Stimulated activated CD8-positive, alpha-beta memory T cell treated with anti-CD3 and anti-CD28 coated beads, Interleukin-12 subunit alpha, Interleukin-12 subunit beta, amount 100 ng/mL, for 1 hour (primary cell): ENCODE data around the gene KCNH5.
"Not testable (repeated sequence)": the region's sequence is repeated elsewhere in the genome, so short reads cannot be mapped to it uniquely, and the experiment has no call there.

ENCODE experiments used
- DNase-seq: peaks from one replicate; pipeline ENCODE4 v3.0.0-alpha.2; 2020; ENCODE audit warnings: low read depth

The KCNH5 gene

DNA sequence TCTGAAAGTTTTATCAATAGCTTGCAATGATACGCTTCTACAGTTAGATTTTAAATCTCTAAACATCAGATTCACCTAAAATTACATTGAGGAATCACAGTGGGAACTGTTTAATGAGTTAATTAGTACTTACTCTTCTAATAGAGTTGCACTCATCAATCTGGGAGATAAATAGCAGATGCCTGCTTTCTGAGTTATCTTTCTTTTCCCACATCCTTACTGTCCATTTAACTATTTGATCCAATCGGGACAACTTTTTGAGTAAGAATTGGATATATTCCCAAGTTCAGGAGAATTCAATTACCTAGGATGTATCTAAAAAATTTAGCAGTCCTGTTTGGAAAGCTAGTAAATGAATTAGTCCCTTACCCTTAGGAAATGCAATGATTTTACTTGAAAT lies 162.3 kb downstream of the KCNH5 start:
- no peak for DNase-seq

DNA sequence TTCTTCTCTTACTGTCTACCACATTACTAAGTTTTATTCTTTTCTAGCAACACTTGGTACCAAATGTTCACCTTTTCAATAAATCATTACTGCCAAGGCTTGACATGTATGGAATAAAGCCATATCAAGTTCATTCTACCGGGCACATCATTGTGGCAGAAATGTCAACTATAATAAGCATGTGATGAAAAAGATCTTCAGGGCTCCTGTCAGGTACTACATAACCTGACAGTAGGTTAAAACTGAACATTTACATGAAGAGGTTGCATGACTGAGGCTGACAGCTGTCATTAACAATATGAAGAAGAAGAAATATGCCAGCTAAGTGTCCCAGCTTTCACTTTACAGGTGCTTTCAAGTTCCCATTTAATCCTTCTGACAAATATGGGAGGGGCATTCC lies 178.9 kb downstream of the KCNH5 start:
- DNase-seq = no peak

DNA sequence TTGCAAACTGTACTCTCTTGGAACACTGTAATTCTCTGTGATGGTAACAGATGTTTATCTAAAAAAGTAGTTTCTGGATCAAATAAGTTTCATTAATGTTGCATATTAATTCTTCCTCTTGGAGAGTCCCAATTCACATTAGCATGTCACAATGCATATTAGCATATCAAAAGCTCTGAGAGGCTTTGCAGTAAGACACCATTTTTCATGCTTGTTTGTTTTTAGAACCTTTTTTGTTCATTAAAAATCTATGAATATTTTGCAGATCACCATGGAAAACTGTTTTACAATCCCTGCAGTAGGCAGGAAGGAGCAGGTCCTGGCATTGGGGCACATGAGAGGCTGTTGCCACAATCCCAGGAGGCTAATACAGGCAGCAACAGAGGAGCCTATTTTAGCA lies 180.7 kb downstream of the KCNH5 start:
- DNase-seq = no peak

DNA sequence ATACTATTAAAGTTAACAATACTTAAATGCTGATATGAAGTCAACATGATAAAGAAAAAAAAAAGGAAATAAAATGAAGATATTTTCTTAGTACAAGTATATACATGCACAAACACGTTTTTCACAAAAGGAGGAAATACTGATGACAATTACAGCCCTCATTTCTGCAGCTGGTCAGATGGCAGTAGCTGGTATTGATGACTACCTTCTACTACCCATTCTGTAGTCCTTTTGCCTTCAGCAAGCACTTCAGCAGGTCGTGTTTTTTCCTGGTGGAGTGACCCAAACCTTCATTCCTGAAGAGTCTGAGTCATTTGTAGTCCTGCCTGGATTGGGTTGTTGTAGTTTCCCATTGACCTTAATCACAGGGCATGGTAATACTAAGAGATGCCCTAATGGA lies 187.2 kb downstream of the KCNH5 start:
- not testable (repeated sequence) for DNase-seq

DNA sequence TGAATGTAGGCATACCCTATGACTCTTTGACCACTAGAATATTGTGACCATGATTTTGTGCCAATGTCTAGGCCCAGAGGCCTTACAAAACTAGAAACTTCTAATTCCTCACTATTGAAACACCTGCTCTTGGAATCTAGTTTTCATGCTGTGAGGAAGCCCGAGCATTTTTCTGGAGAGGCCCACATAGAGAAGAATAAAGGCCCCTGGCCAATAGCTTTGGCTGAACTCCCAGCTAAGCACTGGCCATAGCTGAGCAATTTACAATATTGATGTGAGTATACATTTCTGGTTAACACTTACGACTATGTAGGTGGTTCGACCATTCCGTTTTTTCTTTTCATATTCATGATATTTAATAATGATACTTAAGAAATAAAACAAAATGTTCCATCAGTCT lies 190.3 kb downstream of the KCNH5 start:
- no peak for DNase-seq

DNA sequence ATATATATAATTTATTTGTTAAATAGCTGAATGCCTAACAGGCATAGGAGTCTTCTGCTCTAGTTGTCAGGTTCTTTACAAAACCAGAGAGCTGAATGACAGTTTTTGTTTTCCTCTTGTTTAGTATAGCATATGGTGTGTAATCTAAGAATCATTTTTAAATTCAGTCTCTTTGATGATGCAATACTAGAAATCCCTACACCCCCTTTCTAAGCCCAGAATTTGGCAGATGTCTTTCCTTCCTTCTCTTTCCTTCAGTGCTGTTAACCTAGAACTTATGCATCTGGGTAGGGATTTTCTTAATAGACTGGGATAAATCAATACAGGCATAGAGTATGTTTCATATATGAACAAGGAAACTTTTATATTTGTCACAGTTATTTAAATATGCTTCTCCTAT lies 198.1 kb downstream of the KCNH5 start:
- no peak for DNase-seq

DNA sequence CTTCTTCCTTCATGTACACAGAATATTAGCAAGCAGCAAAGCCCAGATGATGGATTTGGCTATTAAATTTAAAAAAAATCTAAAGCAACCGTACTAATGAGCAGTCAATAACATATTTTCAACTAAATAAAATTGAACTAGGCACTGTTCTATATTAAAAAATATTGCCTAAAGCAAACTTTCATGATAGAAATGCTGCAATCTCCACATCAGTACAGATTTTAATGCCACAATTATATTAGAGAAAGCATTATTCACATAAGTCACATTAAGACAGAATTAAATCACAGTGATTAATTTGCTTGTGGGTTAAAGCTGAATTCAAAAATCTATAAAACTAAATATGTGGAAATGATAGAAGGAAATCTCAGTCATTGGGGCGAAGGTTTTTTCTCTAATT lies 200.7 kb downstream of the KCNH5 start:
- no peak for DNase-seq

GRCh38 chr14:62824086-62824485 lies 221.2 kb downstream of the KCNH5 start:
- DNase-seq = no peak

DNA sequence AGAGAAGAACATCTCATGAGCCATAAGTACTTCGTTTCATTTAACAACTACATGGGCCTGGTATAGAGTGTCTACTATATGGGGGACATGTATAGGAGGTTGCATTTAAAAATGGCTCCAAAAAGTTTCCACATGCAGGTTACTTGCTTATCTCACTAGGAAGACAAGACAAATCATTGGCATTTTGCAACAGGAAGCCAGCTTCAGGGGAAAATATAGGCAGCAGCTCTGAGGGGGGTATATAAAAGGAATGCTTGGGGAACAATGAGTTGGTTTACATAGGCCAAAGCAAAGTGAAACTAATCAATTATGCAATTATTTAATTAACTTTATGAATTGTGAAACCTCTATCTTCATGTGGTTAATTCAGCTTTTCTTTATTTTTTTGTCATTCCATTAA lies 225.3 kb downstream of the KCNH5 start:
- DNase-seq = no peak

DNA sequence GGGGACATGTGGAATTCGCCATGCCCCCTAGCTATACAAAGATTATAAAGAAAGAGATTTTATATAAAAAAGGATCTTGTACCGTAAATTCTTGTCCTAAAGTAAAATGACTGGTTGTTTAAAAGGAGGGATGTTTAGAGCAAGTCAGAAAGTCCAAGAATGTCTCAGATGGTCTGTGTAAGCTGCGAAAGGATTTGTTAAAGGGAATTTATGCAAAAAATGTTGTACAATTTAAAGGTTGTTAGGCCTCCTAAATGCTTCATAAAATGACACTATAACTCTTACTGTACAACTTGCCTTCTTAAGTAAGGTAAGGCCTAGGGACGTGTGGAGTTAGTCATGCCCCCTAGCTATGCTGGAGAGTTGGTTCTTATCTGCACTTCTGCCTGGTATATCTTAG lies 237.6 kb downstream of the KCNH5 start:
- DNase-seq = no peak

DNA sequence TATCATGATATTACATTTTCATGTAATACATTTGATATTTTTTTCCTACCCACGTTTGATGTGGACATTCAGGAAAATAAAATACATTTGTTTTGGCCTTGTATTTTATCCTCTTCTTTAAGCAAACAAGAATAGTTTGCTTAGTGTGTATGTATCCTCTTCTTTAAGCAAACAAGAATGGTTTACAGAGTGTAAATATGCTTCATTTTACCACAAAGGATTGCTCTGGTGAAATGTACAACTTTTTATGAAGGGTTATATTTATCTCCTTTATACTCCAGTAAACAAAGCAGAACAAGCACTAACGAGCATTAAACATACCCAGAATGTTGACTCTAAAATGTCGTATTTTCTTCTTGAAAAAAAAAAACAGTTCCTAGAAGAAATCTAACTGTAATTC lies 244.7 kb downstream of the KCNH5 start:
- DNase-seq = no peak

- DNase-seq = no peak
These were observed 248.8 kb downstream of the KCNH5 start for GRCh38 chr14:62796431-62796830.

DNA sequence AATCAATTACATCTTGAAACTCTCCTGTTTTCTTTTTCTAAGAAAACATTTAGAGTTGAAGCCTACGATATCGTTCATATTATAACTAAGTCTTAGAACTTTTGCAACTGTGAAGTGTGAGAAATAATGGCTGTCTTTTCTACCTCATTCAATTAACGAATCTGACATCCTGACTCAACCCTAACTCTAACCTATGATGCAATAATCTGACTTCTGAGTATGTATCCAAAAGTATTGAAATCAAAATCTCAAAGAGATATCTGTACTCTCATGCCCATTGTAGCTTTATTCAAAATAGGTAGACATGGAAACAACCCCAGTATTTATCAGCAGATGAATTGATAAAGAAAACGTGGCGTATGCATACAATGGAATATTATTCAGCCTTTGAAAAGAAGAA lies 252.7 kb downstream of the KCNH5 start:
- DNase-seq = no peak

DNA sequence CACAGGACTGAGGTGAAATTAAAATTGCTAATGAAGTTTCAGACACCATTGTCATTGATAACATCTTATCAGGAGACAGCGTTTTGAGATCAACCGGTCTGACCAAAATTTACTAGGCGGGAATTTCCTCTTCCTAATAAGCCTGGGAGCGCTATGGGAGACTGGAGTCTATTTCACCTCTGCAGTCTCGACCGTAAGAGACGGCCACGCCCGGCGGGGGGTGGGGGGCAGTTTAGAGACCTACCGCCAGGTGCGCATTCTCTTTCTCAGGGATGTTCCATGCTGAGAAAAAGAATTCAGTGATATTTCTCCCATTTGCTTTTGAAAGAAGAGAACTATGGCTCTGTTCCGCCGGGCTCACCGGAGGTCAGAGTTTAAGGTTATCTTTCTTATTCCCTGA lies 263.9 kb downstream of the KCNH5 start:
- not testable (repeated sequence) for DNase-seq

DNA sequence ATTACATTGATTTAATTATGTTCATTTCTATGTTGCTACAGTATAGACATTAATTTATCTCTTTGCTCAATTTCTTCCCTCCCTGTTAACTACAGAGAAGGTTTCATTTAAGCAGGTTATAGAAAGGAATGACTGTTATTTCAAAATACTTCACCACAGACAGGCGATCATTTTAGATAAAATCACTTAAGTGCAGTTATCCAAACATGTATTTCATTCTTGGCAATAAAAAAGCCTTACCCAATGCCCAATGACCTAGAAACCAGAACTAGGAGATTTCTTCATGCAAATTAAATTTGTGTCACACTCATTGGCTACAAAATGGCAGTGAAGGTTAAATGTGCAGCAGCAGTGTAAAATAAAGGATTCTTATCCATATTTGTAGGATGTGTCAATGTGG lies 266.4 kb downstream of the KCNH5 start:
- no peak for DNase-seq

DNA sequence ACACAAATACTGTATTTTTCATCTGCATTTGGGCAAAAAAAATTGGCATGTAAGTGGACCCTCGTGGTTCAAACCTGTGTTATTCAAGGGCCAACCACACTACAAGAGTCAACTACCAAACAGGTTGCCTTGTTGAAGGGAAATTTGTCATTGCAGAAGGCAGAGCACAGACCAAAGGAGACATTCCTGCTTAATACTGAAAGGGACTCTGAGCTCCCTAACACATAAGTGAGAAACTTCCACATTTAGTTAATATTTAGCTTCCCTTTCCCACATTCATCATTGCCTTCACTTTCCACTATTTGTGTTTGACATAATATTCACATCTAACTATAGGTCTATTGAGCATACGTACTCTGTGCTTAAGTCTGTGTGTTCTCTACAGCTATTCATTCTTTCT lies 266.9 kb downstream of the KCNH5 start:
- no peak for DNase-seq

DNA sequence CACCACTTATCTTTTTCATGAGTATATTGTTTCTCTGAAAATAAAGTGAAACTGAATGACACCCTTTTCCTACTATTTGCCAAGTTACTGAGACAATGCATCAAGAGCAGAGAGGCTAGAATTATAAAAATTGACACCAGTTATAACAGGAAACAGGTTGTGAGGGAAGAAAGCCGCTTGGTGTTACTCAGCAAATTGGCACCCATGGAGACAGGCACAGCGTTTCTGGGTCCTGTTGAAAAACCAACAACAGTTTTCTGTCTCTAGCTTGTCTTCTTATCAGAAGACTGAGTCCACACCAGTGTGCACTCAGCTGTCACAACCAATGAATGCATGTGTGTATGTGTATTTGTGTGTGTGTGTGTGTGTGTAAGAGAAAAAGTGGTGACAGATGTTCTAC lies 267.7 kb downstream of the KCNH5 start:
- no peak for DNase-seq

- no peak for DNase-seq
These were observed 269.0 kb downstream of the KCNH5 start for GRCh38 chr14:62776300-62776699.

DNA sequence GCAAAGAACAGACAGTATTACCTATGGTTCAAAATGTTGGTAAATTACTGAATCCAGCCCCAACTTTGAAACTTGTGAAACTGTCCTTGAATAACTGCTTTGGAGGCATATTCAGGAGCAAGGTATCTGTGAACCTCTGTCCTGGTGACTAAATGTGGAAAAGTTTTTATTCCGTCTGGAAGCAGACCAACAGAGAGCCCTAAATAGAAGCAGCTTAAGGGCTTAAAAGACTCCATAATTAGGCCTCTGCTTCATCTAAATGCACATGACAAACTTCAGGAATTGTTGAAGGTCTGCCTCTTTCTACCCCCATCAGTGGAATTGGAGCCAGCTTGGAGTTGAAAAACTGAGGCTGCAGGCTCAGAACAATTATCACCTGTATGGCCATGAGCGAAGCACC lies 276.5 kb downstream of the KCNH5 start:
- no peak for DNase-seq

- no peak for DNase-seq
These were observed 281.3 kb downstream of the KCNH5 start for GRCh38 chr14:62763951-62764350.

DNA sequence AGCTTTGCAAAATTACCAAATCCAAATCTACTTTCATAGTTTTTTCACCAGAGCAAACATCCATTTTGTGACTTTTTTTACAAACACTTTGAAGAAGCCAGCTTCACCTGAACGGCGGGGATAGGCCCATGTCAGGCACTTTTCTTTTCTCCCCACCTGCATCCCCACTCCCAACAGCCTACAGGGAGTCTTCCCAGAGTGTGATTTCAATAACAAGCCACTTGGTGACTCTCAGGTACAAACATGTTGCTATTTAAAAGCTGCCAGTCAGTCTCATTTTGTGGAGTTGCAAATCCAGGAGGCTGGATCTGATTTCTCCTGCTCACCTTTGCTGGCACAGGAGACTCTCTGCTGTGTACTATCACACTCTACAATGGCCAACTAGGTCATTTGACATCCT lies 285.5 kb downstream of the KCNH5 start:
- no peak for DNase-seq

DNA sequence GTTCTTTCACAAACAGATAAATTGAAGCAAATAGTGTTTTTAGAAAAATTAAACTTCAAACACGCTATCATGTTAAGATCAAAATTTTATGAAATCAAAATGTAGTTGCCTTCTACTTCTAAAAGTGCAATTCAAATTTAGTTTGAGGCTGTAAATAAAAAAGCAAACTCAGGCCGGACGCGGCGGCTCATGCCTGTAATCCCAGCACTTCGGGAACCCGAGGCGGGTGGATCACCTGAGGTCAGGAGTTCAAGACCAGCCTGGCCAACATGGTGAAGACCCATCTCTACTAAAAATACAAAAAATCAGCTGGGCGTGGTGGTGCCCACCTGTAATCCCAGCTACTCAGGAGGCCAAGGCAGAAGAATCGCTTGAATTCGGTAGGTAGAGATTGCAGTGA lies 298.4 kb downstream of the KCNH5 start:
- not testable (repeated sequence) for DNase-seq

DNA sequence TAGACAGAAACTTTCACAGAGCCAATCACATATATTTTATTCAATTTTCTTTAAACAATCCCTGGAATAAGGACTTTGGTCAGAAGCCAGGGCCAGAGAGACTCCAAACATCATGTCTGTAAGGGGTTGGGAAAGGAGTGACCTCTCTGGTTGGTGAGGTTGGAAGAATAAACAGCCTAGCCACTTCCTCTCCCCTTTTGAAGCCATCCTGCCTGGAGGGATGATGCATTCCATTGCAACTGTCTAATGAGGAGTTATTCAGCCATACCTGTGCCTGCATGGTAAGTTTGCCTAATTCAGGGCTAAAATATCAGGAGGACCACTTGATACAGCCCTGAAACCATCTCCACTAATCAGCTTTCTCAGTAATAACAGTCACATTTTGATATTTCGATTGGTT lies 299.8 kb downstream of the KCNH5 start:
- DNase-seq = no peak

DNA sequence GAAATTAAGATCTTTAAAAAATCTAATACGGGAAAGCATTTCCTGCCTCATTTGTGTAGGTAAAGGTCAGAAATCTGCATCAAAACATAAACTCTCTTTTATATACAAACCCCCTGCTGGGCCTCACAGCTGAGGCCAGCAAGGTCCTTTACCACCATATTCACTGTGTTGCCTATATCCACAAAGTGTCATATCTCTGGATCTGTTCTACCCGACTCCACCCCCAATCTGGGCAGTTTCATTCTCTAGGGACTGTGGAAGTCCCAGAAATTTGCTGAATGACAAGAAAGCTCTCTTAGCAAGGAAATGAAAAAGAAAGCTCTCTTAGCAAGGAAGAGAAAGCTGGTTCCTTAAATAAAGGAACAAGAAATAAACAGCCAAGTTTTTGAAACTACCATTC lies 301.7 kb downstream of the KCNH5 start:
- no peak for DNase-seq

DNA sequence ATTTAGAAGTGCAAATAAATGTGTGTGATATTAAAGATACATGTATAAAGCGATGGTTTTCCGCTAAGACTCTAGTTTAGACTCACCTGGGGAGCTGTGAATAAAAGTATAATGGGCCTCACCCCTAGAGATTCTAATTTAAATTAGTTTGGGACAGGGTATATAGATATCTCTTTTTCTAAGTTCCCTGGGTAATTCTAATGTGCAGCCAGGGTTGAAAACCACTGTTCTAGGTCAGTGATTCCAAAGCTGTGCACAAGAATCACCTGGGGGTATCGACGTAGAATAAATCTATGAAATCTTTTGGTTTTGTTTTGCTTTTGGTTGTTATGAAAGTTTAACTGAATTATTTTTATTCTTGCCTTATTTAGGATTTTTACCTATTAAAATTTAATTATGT lies 302.1 kb downstream of the KCNH5 start:
- DNase-seq = no peak
